ENCODE results near the gene D2HGDH.
A peak's percentile ranks its signal among the peaks of the same experiment; 100 is the strongest.

D2HGDH gene

DNA sequence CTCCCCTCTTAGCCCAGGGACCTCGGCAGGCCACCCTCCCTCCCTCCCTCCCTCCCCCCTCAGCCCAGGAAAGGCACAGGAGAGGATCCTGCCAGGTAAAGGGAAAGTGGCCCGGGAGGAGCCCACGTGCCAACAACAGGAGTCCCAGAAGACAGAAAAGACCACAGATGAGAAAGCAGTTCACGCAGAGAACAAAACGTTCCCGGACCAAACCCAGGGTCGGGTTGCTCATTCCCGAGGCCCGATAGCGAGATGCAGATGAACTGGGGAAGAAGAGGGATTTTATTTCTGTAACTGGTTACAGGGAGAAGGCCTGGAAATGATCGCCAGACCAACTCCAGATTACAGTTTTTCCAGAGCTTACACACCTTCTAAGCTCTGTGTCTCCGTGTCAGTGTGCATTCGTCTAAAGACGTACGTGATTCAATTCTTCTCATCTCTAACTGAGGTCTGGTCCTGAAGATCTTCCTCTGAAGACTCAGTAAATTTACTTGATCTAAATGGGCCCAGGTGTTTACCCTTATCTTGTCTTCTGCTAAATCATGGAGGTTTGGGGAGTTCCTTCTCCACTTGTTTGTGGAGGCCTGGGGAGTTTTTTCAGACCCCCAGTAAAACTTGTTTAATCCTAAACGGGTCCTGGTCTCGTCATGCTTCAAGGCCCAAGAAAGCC, 73.8 kb downstream of the D2HGDH start:
- peak overlapping the region; percentile 83 for H3K27ac ChIP-seq
- TF ChIP-seq POLR2AphosphoS5 (IDR thresholded peaks at IDR 0.05; ENCODE audit: borderline replicate concordance, low read depth, low read length) (no peak), EZH2 (IDR thresholded peaks at IDR 0.05) (no peak), FOXP2 (optimal IDR thresholded peaks at IDR 0.05; ENCODE audit: control extremely low read depth, extremely low read length, insufficient read depth) (no peak)
- no peak for DNase-seq (ENCODE audit: low read depth, low spot score)

GRCh38 chr2:241808721-241809382, 74.4 kb downstream of the D2HGDH start, which contains the start of gene NEU4:
TSS of gene NEU4 (plus strand) at chr2:241809193. CDS start at chr2:241814485, 5,292 bp downstream.
- Histone ChIP-seq H3K9ac (ENCODE audit: insufficient read length) (peak within 1 kb of the TSS; percentile 47), H3K36me3 (ENCODE audit: insufficient read depth, low read length) (no peaks in the 10 kb centered on the region), H3K27ac (peak within 1 kb of the TSS; percentile 83), H3K4me3 (no peak within 1 kb of the TSS), H3K9me3 (ENCODE audit: low read depth, low read length) (no peaks in the 10 kb centered on the region)
- no peak for DNase-seq (ENCODE audit: low read depth, low spot score)
- no peak for TF ChIP-seq POLR2AphosphoS5 (IDR thresholded peaks at IDR 0.05; ENCODE audit: borderline replicate concordance, low read depth, low read length)
- no peak for TF ChIP-seq EZH2 (IDR thresholded peaks at IDR 0.05)
- TF ChIP-seq FOXP2 (optimal IDR thresholded peaks at IDR 0.05; ENCODE audit: control extremely low read depth, extremely low read length, insufficient read depth): no peak

More for the DNA sequence above, 73.8 kb downstream of the D2HGDH start:
- no peak overlapping the region for H3K4me3 ChIP-seq
- H3K9ac ChIP-seq (ENCODE audit: insufficient read length): peak overlapping the region; percentile 47
- H3K36me3 ChIP-seq (ENCODE audit: insufficient read depth, low read length): no peaks in the 10 kb centered on the region
- no peaks in the 10 kb centered on the region for H3K9me3 ChIP-seq (ENCODE audit: low read depth, low read length)

DNA sequence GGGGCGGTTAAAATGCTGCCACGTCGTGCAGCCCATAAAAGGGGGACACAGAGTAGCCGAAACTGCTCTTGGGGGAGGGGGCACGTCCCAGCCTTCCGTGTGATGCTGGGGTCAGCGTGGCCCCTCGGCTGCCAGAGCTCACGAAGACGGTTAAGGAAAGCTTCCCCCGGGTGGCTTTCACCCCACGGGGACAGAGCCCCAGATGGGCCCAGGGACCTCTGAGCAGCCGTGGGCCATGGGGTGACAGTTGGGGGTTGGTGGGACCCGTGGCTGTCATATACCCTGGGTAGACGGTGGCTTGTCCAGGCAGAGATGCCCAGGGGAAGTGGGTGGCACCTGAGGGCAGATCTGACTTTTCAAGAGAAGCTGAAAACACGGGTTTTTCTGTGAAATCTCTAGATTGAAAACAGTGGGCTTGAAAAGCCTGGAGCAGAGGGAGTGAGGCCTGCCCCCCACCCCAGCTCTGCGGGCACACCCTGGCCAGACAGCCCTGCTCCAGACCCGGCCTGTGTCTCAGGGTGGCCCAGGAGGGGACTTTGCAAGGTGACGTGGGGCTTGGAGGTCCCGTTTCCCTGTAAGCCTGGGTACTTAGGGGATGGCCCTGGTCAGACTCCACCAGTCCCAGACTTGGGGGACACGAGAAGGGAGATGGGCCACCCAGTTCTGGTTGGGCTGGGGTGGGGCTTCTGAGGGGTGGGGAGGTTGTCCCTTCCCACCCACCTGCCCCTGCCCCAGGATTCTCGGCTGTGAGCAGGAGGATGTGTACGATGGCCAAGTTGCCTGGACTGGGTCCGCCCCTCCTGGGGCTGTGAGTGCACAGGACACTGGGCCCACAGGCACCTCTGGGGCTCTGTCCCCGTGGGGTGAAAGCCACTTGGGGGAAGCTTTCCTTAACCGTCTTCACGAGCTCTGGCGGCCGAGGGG, 75.2 kb downstream of the D2HGDH start:
- Histone ChIP-seq H3K4me3 (no peak overlapping the region), H3K36me3 (ENCODE audit: insufficient read depth, low read length) (no peaks in the 10 kb centered on the region), H3K9me3 (ENCODE audit: low read depth, low read length) (no peaks in the 10 kb centered on the region), H3K27ac (0 out of 2 replicates have a peak overlapping the region, but pooled peaks have one; percentile 83), H3K9ac (ENCODE audit: insufficient read length) (no peak overlapping the region)
- TF ChIP-seq FOXP2 (optimal IDR thresholded peaks at IDR 0.05; ENCODE audit: control extremely low read depth, extremely low read length, insufficient read depth): no peak
- no peak for TF ChIP-seq EZH2 (IDR thresholded peaks at IDR 0.05)
- TF ChIP-seq POLR2AphosphoS5 (IDR thresholded peaks at IDR 0.05; ENCODE audit: borderline replicate concordance, low read depth, low read length): no peak
- no peak for DNase-seq (ENCODE audit: low read depth, low spot score)

GRCh38 chr2:241810307-241811200, 76.1 kb downstream of the D2HGDH start:
- no peak for TF ChIP-seq EZH2 (IDR thresholded peaks at IDR 0.05)
- TF ChIP-seq POLR2AphosphoS5 (IDR thresholded peaks at IDR 0.05; ENCODE audit: borderline replicate concordance, low read depth, low read length): no peak
- no peak for TF ChIP-seq FOXP2 (optimal IDR thresholded peaks at IDR 0.05; ENCODE audit: control extremely low read depth, extremely low read length, insufficient read depth)
- no peak for DNase-seq (ENCODE audit: low read depth, low spot score)
- Histone ChIP-seq H3K36me3 (ENCODE audit: insufficient read depth, low read length) (no peaks in the 10 kb centered on the region), H3K27ac (no peak overlapping the region), H3K9ac (ENCODE audit: insufficient read length) (no peak overlapping the region), H3K4me3 (no peak overlapping the region), H3K9me3 (ENCODE audit: low read depth, low read length) (no peaks in the 10 kb centered on the region)

DNA sequence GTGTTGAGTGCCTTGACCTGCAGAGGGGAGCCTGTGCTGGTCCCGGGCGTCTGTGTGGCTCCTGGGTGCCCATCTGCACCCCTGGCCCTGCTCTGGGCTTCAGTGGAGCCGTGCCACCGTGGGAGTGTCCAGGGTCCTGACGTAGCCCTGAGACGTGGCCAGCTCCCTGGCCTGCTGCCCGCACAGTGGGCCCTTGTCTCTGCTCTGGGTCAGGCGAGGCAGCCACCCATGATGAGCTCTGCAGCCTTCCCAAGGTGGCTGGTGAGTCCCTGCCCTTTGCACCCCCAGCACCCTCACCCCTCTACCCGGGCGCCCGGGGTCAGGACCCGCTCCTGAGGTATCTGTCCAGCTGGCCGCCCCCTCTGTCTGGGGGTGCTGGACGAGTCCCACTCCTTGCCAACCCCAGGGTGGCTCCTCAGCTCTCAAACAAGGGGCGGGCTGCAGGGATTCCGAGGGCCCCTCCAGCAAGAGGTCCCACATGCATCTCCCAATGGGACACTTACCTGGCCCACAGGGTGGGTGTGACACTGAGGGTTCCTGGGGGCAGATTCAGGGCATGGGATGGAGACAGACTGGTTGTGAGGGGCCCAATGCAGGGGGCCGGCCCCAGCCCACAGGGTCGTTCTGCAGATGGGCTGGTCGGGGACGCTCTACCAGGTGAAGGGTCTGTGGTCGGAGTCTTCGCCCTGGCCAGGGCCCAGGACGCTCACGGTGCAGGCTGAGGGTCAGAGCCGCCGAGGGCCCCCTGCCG, 76.9 kb downstream of the D2HGDH start:
- Histone ChIP-seq H3K9ac (ENCODE audit: insufficient read length) (no peak overlapping the region), H3K4me3 (no peak overlapping the region), H3K27ac (no peak overlapping the region), H3K9me3 (ENCODE audit: low read depth, low read length) (no peaks in the 10 kb centered on the region), H3K36me3 (ENCODE audit: insufficient read depth, low read length) (no peaks in the 10 kb centered on the region)
- DNase-seq (ENCODE audit: low read depth, low spot score): no peak
- TF ChIP-seq EZH2 (IDR thresholded peaks at IDR 0.05) (no peak), FOXP2 (optimal IDR thresholded peaks at IDR 0.05; ENCODE audit: control extremely low read depth, extremely low read length, insufficient read depth) (no peak), POLR2AphosphoS5 (IDR thresholded peaks at IDR 0.05; ENCODE audit: borderline replicate concordance, low read depth, low read length) (no peak)

GRCh38 chr2:241811952-241812729, 77.7 kb downstream of the D2HGDH start:
- DNase-seq (ENCODE audit: low read depth, low spot score): no peak
- Histone ChIP-seq H3K4me3 (no peak overlapping the region), H3K36me3 (ENCODE audit: insufficient read depth, low read length) (no peaks in the 10 kb centered on the region), H3K9ac (ENCODE audit: insufficient read length) (no peak overlapping the region), H3K27ac (no peak overlapping the region), H3K9me3 (ENCODE audit: low read depth, low read length) (no peaks in the 10 kb centered on the region)
- TF ChIP-seq POLR2AphosphoS5 (IDR thresholded peaks at IDR 0.05; ENCODE audit: borderline replicate concordance, low read depth, low read length) (no peak), FOXP2 (optimal IDR thresholded peaks at IDR 0.05; ENCODE audit: control extremely low read depth, extremely low read length, insufficient read depth) (no peak), EZH2 (IDR thresholded peaks at IDR 0.05) (no peak)
